Cardiac fibroblast (primary cell): ENCODE results near the gene LYSMD4.
"Not testable (repeated sequence)": the region's sequence is repeated elsewhere in the genome, so short reads cannot be mapped to it uniquely, and the experiment has no call there.

ENCODE experiments used
- DNase-seq, 2 donors: peaks; one replicate each; pipeline versions ENCODE4 v3.0.0 to v3.0.0-alpha.2; 2010; ENCODE audit warnings: low read depth in 2 of 2
- H3K4me3 ChIP-seq, 2 donors: replicated peaks in 1 of 2; 1 replicate in 1 of 2; 2 replicates in 1 of 2; pipeline ENCODE4 v1.5.1; 2011; ENCODE audit warnings: low read depth in 2 of 2, low read length in 2 of 2, mild to moderate bottlenecking in 2 of 2, moderate library complexity in 1 of 2
- CTCF ChIP-seq: IDR thresholded peaks from one replicate; pipeline ENCODE4 v1.5.1; 2011; ENCODE audit warnings: low read depth, mild to moderate bottlenecking, low read length, inconsistent platforms

The LYSMD4 gene

GRCh38 chr15:99733268-99734039 lies at the start of gene LYSMD4:
Gene LYSMD4 (minus strand): TSS chr15:99733437. CDS start chr15:99731999, 1,438 bp downstream.
- no peak for TF ChIP-seq CTCF
- DNase-seq = peak; percentile 93 to 96
- peak within 1 kb of the TSS; percentile 82 to 86 for H3K4me3 ChIP-seq

- H3K4me3 ChIP-seq, DNase-seq: not testable (repeated sequence)
These were observed 48.8 kb upstream of the LYSMD4 start for GRCh38 chr15:99782029-99782428.

GRCh38 chr15:99777144-99777543 lies 43.9 kb upstream of the LYSMD4 start:
- no peak for DNase-seq
- no peak for TF ChIP-seq CTCF
- H3K4me3 ChIP-seq = no peak overlapping the region

- no peak overlapping the region for H3K4me3 ChIP-seq
- DNase-seq = no peak
- TF ChIP-seq CTCF = no peak
These were observed 31.3 kb upstream of the LYSMD4 start for GRCh38 chr15:99764522-99764921.

GRCh38 chr15:99763827-99764226 lies 30.6 kb upstream of the LYSMD4 start:
- DNase-seq = no peak
- no peak overlapping the region for H3K4me3 ChIP-seq
- TF ChIP-seq CTCF = no peak

- no peak overlapping the region for H3K4me3 ChIP-seq
- TF ChIP-seq CTCF = no peak
- DNase-seq = peak in 1 of 2 donors; percentile 17
These were observed 29.1 kb upstream of the LYSMD4 start for GRCh38 chr15:99762288-99762687.

GRCh38 chr15:99755692-99756409 lies 22.6 kb upstream of the LYSMD4 start:
- DNase-seq = peak; percentile 80 to 84
- TF ChIP-seq CTCF = peak; percentile 82
- no peak overlapping the region for H3K4me3 ChIP-seq
